Measurements from ENCODE around the gene FGFRL1. TPM values are rescaled to one million over a fixed set of nuclear protein-coding genes. Genes with fewer than 3 reads are reported as not detected.
A peak's percentile ranks its signal among the peaks of the same experiment; 100 is the strongest.

The FGFRL1 gene
- total and polyA plus RNA-seq, 2 donors (not counting 1 experiment from before 2014, with no cell fraction given), result 6.1 to 10.0 TPM

GRCh38 chr4:1002631-1003251 is 8.7 kb upstream of the FGFRL1 start:
- no peak for DNase-seq (ENCODE audit: low read depth in 2 of 2)
- H3K27ac ChIP-seq (ENCODE audit: insufficient read depth, low read length), result no peak overlapping the region
- H3K9ac ChIP-seq (ENCODE audit: insufficient read depth, low read length), result no peak overlapping the region
- H3K27me3 ChIP-seq (ENCODE audit: control insufficient read depth, insufficient read depth, low read length), result peaks cover 42% of the 10 kb centered on the region
- H3K4me1 ChIP-seq (ENCODE audit: control insufficient read depth, extremely low read depth, insufficient read depth, low read length), result no peaks in the 10 kb centered on the region
- H3K4me2 ChIP-seq (ENCODE audit: extremely low read depth, insufficient read depth, low read length), result no peak overlapping the region
- no peaks in the 10 kb centered on the region for H4K20me1 ChIP-seq (ENCODE audit: control insufficient read depth, extremely low read depth, insufficient read depth, low read length)
- no peak overlapping the region for H3K4me3 ChIP-seq (replicated peaks in 1 of 4; ENCODE audit: control extremely low read depth in 1 of 4, insufficient read depth in 1 of 4, low read depth in 3 of 4, low read length in 4 of 4)
- TF ChIP-seq EZH2 (IDR thresholded peaks at IDR 0.05; ENCODE audit: low read length, missing control alignments) (no peak), CTCF (conservative IDR thresholded peaks at IDR 0.05 in 1 of 2, IDR thresholded peaks at IDR 0.05 in 1 of 2; ENCODE audit: low read depth in 1 of 2, low read length in 2 of 2) (no peak)
- H3K9me3 ChIP-seq (ENCODE audit: control insufficient read depth, insufficient read depth, low read depth, low read length), result no peaks in the 10 kb centered on the region
- no peaks in the 10 kb centered on the region for H3K79me2 ChIP-seq (ENCODE audit: control insufficient read depth, insufficient read depth, low read length)
- H2AFZ ChIP-seq (ENCODE audit: low read length), result no peak overlapping the region
- no peaks in the 10 kb centered on the region for H3K36me3 ChIP-seq (ENCODE audit: control insufficient read depth, insufficient read depth, low read length)

- Histone ChIP-seq H3K79me2 (ENCODE audit: control insufficient read depth, insufficient read depth, low read length) (no peaks in the 10 kb centered on the region), H2AFZ (ENCODE audit: low read length) (no peak overlapping the region), H3K9ac (ENCODE audit: insufficient read depth, low read length) (no peak overlapping the region), H3K4me1 (ENCODE audit: control insufficient read depth, extremely low read depth, insufficient read depth, low read length) (no peaks in the 10 kb centered on the region), H3K4me2 (ENCODE audit: extremely low read depth, insufficient read depth, low read length) (no peak overlapping the region), H3K9me3 (ENCODE audit: control insufficient read depth, insufficient read depth, low read depth, low read length) (no peaks in the 10 kb centered on the region), H4K20me1 (ENCODE audit: control insufficient read depth, extremely low read depth, insufficient read depth, low read length) (no peaks in the 10 kb centered on the region), H3K27ac (ENCODE audit: insufficient read depth, low read length) (no peak overlapping the region), H3K36me3 (ENCODE audit: control insufficient read depth, insufficient read depth, low read length) (no peaks in the 10 kb centered on the region), H3K27me3 (ENCODE audit: control insufficient read depth, insufficient read depth, low read length) (peaks cover 39% of the 10 kb centered on the region), H3K4me3 (replicated peaks in 1 of 4; ENCODE audit: control extremely low read depth in 1 of 4, insufficient read depth in 1 of 4, low read depth in 3 of 4, low read length in 4 of 4) (no peak overlapping the region)
- DNase-seq (ENCODE audit: low read depth in 2 of 2), result no peak
- TF ChIP-seq CTCF (conservative IDR thresholded peaks at IDR 0.05 in 1 of 2, IDR thresholded peaks at IDR 0.05 in 1 of 2; ENCODE audit: low read depth in 1 of 2, low read length in 2 of 2) (no peak), EZH2 (IDR thresholded peaks at IDR 0.05; ENCODE audit: low read length, missing control alignments) (peak; percentile 57)
Observed at GRCh38 chr4:1003271-1004070, 8.0 kb upstream of the FGFRL1 start.

GRCh38 chr4:1004071-1004418 is 7.4 kb upstream of the FGFRL1 start:
- DNase-seq (ENCODE audit: low read depth in 2 of 2), result no peak
- TF ChIP-seq EZH2 (IDR thresholded peaks at IDR 0.05; ENCODE audit: low read length, missing control alignments) (no peak), CTCF (conservative IDR thresholded peaks at IDR 0.05 in 1 of 2, IDR thresholded peaks at IDR 0.05 in 1 of 2; ENCODE audit: low read depth in 1 of 2, low read length in 2 of 2) (no peak)
- H3K9ac ChIP-seq (ENCODE audit: insufficient read depth, low read length), result no peak overlapping the region
- no peaks in the 10 kb centered on the region for H4K20me1 ChIP-seq (ENCODE audit: control insufficient read depth, extremely low read depth, insufficient read depth, low read length)
- H3K27ac ChIP-seq (ENCODE audit: insufficient read depth, low read length), result no peak overlapping the region
- no peak overlapping the region for H2AFZ ChIP-seq (ENCODE audit: low read length)
- no peak overlapping the region for H3K4me2 ChIP-seq (ENCODE audit: extremely low read depth, insufficient read depth, low read length)
- H3K79me2 ChIP-seq (ENCODE audit: control insufficient read depth, insufficient read depth, low read length), result no peaks in the 10 kb centered on the region
- no peak overlapping the region for H3K4me3 ChIP-seq (replicated peaks in 1 of 4; ENCODE audit: control extremely low read depth in 1 of 4, insufficient read depth in 1 of 4, low read depth in 3 of 4, low read length in 4 of 4)
- no peaks in the 10 kb centered on the region for H3K9me3 ChIP-seq (ENCODE audit: control insufficient read depth, insufficient read depth, low read depth, low read length)
- peaks cover 42% of the 10 kb centered on the region for H3K27me3 ChIP-seq (ENCODE audit: control insufficient read depth, insufficient read depth, low read length)
- peaks cover 2% of the 10 kb centered on the region for H3K4me1 ChIP-seq (ENCODE audit: control insufficient read depth, extremely low read depth, insufficient read depth, low read length)
- no peaks in the 10 kb centered on the region for H3K36me3 ChIP-seq (ENCODE audit: control insufficient read depth, insufficient read depth, low read length)

Measured in fibroblast of lung (primary cell).